IMR-90 (cell line): Measurements from ENCODE around the gene SERPINA3. TPM values are rescaled to one million over a fixed set of nuclear protein-coding genes. Genes with fewer than 3 reads are reported as not detected.

Experiments
- ATAC-seq: fragments of 200-7000 bp; cut with Tn5 transposase; 2 replicates; pipeline ENCODE4 v1.9.1; 2020; ENCODE audit warnings: low read depth, mild to moderate bottlenecking, moderate library complexity
- BruUV-seq: library from RNA; stranded (reverse); fragments of 400-500 nt; replicated peaks from 2 replicates; lab custom pipeline; 2021; lab: Mats Ljungman, UMichigan
- CTCF ChIA-PET: fragments of 300-600 bp; formaldehyde crosslinking; extraction: SDS; loops from one replicate; lab custom pipeline; 2021; ENCODE audit warnings: antibody characterized with exemption; lab: Yijun Ruan, JAX
- POLR2A ChIA-PET: fragments of 300-600 bp; sonication (Branson Sonifier 250); formaldehyde crosslinking; loops from one replicate; lab custom pipeline; 2022; ENCODE audit warnings: antibody characterized with exemption; ENCODE audit not compliant: unreplicated experiment; lab: Charles Lee
- DNase-seq: peaks from one replicate; pipeline ENCODE4 v3.0.0; 2013
- H2AFZ ChIP-seq: replicated peaks from 2 replicates; pipeline ENCODE3; 2013; ENCODE audit warnings: low read length, mild to moderate bottlenecking; ENCODE audit not compliant: poor library complexity
- H2AK5ac ChIP-seq: 2 replicates; pipeline ENCODE4 v1.6.1; 2013; ENCODE audit warnings: low read depth, low read length, inconsistent platforms
- H2AK9ac ChIP-seq: replicated peaks from 2 replicates; pipeline ENCODE3; 2013; ENCODE audit warnings: mild to moderate bottlenecking, low read depth, low read length, moderate library complexity; ENCODE audit not compliant: poor library complexity
- H2BK120ac ChIP-seq: 2 replicates; pipeline ENCODE4 v1.6.1; 2013; ENCODE audit warnings: low read depth, low read length, inconsistent platforms
- H2BK15ac ChIP-seq: 3 replicates; pipeline ENCODE4 v1.6.1; 2013; ENCODE audit warnings: low read depth, low read length, inconsistent platforms
- H2BK20ac ChIP-seq: 2 replicates; pipeline ENCODE4 v1.6.1; 2013; ENCODE audit warnings: low read depth, mild to moderate bottlenecking, inconsistent platforms, low read length, moderate library complexity
- H2BK5ac ChIP-seq: 2 replicates; pipeline ENCODE4 v1.6.1; 2013; ENCODE audit warnings: mild to moderate bottlenecking, low read depth, low read length, inconsistent platforms; ENCODE audit not compliant: poor library complexity, severe bottlenecking
- H3K14ac ChIP-seq: replicated peaks from 2 replicates; pipeline ENCODE4 v1.6.1; 2013; ENCODE audit warnings: low read depth, low read length, inconsistent platforms
- H3K18ac ChIP-seq: 2 replicates; pipeline ENCODE4 v1.6.1; 2013; ENCODE audit warnings: low read depth, low read length, control low read depth
- H3K23ac ChIP-seq: 2 replicates; pipeline ENCODE4 v1.6.1; 2013; ENCODE audit warnings: low read depth, low read length, inconsistent platforms
- H3K27ac ChIP-seq: 2 replicates; pipeline ENCODE4 v1.5.1; 2013; ENCODE audit warnings: mild to moderate bottlenecking, control low read depth, low read length; ENCODE audit not compliant: insufficient read depth
- H3K27me3 ChIP-seq: 2 replicates; pipeline ENCODE4 v1.6.1; 2013; ENCODE audit warnings: low read length; ENCODE audit not compliant: control insufficient read depth, insufficient read depth
- H3K36me3 ChIP-seq: 2 replicates; pipeline ENCODE4 v1.6.1; 2013; ENCODE audit warnings: low read length, mixed read lengths; ENCODE audit not compliant: control insufficient read depth, insufficient read depth
- H3K4ac ChIP-seq: 2 replicates; pipeline ENCODE4 v1.6.1; 2013; ENCODE audit warnings: low read depth, low read length, inconsistent platforms
- H3K4me1 ChIP-seq: 2 replicates; pipeline ENCODE4 v1.6.1; 2013; ENCODE audit warnings: low read length, mixed read lengths; ENCODE audit not compliant: control insufficient read depth, insufficient read depth
- H3K4me2 ChIP-seq: 2 replicates; pipeline ENCODE4 v1.6.1; 2013; ENCODE audit warnings: low read depth, mild to moderate bottlenecking, control low read depth, low read length, moderate library complexity
- H3K4me3 ChIP-seq: 2 replicates; pipeline ENCODE4 v1.5.1; 2013; ENCODE audit warnings: low read depth, mild to moderate bottlenecking, control low read depth, low read length, moderate library complexity; ENCODE audit not compliant: insufficient read depth
- H3K56ac ChIP-seq: 2 replicates; pipeline ENCODE4 v1.6.1; 2013; ENCODE audit warnings: low read length, inconsistent platforms; ENCODE audit not compliant: insufficient read depth; ENCODE audit errors: extremely low read depth
- H3K79me1 ChIP-seq, 2 experiments: 2 replicates each; pipeline ENCODE4 v1.6.1; 2013; ENCODE audit warnings: low read length in 2 of 2, inconsistent platforms in 1 of 2, low read depth in 1 of 2
- H3K9ac ChIP-seq: 2 replicates; pipeline ENCODE4 v1.6.1; 2013; ENCODE audit warnings: low read depth, low read length, control low read depth
- H3K9me1 ChIP-seq: 2 replicates; pipeline ENCODE4 v1.6.1; 2013; ENCODE audit warnings: low read length, inconsistent platforms; ENCODE audit not compliant: insufficient read depth
- H3K9me3 ChIP-seq: 2 replicates; pipeline ENCODE4 v1.6.1; 2013; ENCODE audit warnings: low read length; ENCODE audit not compliant: control insufficient read depth, insufficient read depth
- H4K20me1 ChIP-seq: 2 replicates; pipeline ENCODE4 v1.6.1; 2013; ENCODE audit warnings: low read length, inconsistent platforms; ENCODE audit not compliant: insufficient read depth
- H4K5ac ChIP-seq: 2 replicates; pipeline ENCODE4 v1.6.1; 2013; ENCODE audit warnings: mild to moderate bottlenecking, low read depth, low read length, control low read depth
- H4K8ac ChIP-seq, 2 experiments: 2 replicates each; pipeline ENCODE4 v1.6.1; 2013; ENCODE audit warnings: low read depth in 2 of 2, low read length in 2 of 2, control low read depth in 1 of 2, inconsistent platforms in 1 of 2
- H4K91ac ChIP-seq: 2 replicates; pipeline ENCODE4 v1.6.1; 2013; ENCODE audit warnings: low read depth, low read length, inconsistent platforms; ENCODE audit not compliant: insufficient read depth
- CEBPB ChIP-seq: IDR thresholded peaks from 2 replicates; pipeline ENCODE4 v1.6.1; 2012; ENCODE audit warnings: low read depth, low read length, improper control_type of control experiment
- CHD1 ChIP-seq: IDR thresholded peaks from 2 replicates; pipeline ENCODE4 v1.6.1; 2012; ENCODE audit warnings: low read depth, low read length, improper control_type of control experiment
- CTCF ChIP-seq: conservative IDR thresholded peaks from 2 replicates; pipeline ENCODE4 v1.5.1; 2012; ENCODE audit warnings: mild to moderate bottlenecking, low read depth, low read length, improper control_type of control experiment
- FOS ChIP-seq: fragments of 150-350 bp; IDR thresholded peaks from 2 replicates; pipeline ENCODE4 v1.6.1; 2016; ENCODE audit warnings: low read depth, low read length
- MAFK ChIP-seq: IDR thresholded peaks from 2 replicates; pipeline ENCODE4 v1.6.1; 2012; ENCODE audit warnings: low read depth, low read length, improper control_type of control experiment
- MXI1 ChIP-seq: IDR thresholded peaks from 2 replicates; pipeline ENCODE4 v1.6.1; 2012; ENCODE audit warnings: low read depth, mild to moderate bottlenecking, low read length, moderate library complexity, borderline replicate concordance
- RCOR1 ChIP-seq: IDR thresholded peaks from 2 replicates; pipeline ENCODE4 v1.6.1; 2012; ENCODE audit warnings: mild to moderate bottlenecking, low read length, improper control_type of control experiment; ENCODE audit not compliant: insufficient replicate concordance
- RFX5 ChIP-seq: IDR thresholded peaks from 2 replicates; pipeline ENCODE4 v1.8.0; 2012; ENCODE audit warnings: low read depth, mild to moderate bottlenecking, low read length, moderate library complexity
- SMC3 ChIP-seq: fragments of 150-350 bp; IDR thresholded peaks from 2 replicates; pipeline ENCODE4 v1.6.1; 2016; ENCODE audit warnings: low read depth, mild to moderate bottlenecking, antibody characterized with exemption, low read length, moderate library complexity
- WGBS, 2 experiments: methylation state at CpG; one replicate each; pipeline versions ENCODE4 v1.1.5 to v1.1.7; 2013; ENCODE audit warnings: missing lambda C conversion rate in 2 of 2; ENCODE audit not compliant: insufficient read length in 1 of 2; ENCODE audit errors: extremely low coverage in 2 of 2; 5-methylcytosine and 5-hydroxymethylcytosine counted together
- dilution Hi-C: fragments of 300-500 bp; cut with HindIII; formaldehyde crosslinking; loops from one replicate; pipeline ENCODE4 v1.14.3; 2018; ENCODE audit warnings: low sequenced_read_pairs; ENCODE audit not compliant: unreplicated experiment
- in situ Hi-C: fragments of 300-500 bp; cut with MboI; formaldehyde crosslinking; loops from 3 replicates; pipeline ENCODE4 v1.14.3; 2019; ENCODE audit warnings: low sequenced_read_pairs, inconsistent platforms, mixed read lengths
- intact Hi-C: fragments of 100-400 bp; cut with micrococcal nuclease; formaldehyde crosslinking; loops from 2 replicates; pipeline ENCODE4 v1.10.0; 2022
- polyA plus RNA-seq, 3 experiments: library from polyadenylated mRNA; depleted of rRNA; stranded (reverse); fragments of >200 nt; gene quantifications; 2 replicates each; pipeline ENCODE4 v1.2.3, GENCODE V29; 2012; ENCODE audit warnings: low replicate concordance in 1 of 3
- total RNA-seq: library from RNA; depleted of rRNA; stranded (reverse); fragments of >200 nt; gene quantifications from 2 replicates; pipeline ENCODE4 v1.2.3, GENCODE V29; 2012
- TF ChIP-seq, protein P1 (sequence below): fragments of 150-350 bp; IDR thresholded peaks from 2 replicates; pipeline ENCODE4 v1.6.1; 2017; ENCODE audit warnings: mild to moderate bottlenecking, antibody characterized with exemption, low read length, low read depth

The SERPINA3 gene
- total and polyA plus RNA-seq, 2 of the 4 experiments (the other 2 are of a cell fraction), result 0.36 to 0.48 TPM

DNA sequence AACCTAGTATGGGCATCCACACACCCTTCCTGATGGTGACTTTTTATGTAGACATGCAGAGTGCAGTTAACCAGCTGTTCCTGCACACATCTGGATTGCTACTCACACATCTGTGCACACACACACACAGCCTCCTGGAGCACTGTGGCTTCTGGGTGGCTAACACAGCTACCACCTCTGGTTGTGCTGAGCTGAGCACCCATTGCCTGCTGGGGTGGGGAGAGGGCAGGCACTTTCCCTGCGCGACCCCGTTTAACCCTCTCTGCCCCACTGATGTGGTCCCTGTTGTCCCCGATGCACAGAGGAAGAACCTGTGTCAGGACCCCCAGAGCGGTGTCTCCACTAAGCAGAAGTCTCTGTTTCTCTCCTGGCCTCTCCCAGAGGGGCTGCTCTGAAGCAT is 14.4 kb upstream of the SERPINA3 start:
- no CpG with 5 or more reads among the region's 5 CpGs for WGBS, 2 experiments
- Histone ChIP-seq H4K8ac (no peak overlapping the region), H3K9me3 (no peaks in the 10 kb centered on the region), H2BK5ac (no peak overlapping the region), H4K20me1 (no peaks in the 10 kb centered on the region), H3K23ac (no peak overlapping the region), H2AK9ac (peak overlapping the region; percentile 84), H4K91ac (no peak overlapping the region), H3K9ac (no peak overlapping the region), H2AK5ac (no peak overlapping the region), H3K36me3 (no peaks in the 10 kb centered on the region), H3K9me1 (peaks cover 7% of the 10 kb centered on the region; the same call in 1 of the 2 replicates), H3K4me2 (no peak overlapping the region), H3K18ac (no peak overlapping the region), H2BK120ac (no peak overlapping the region), H2BK20ac (no peak overlapping the region), H3K79me1 (no peaks in the 10 kb centered on the region), H3K27me3 (no peaks in the 10 kb centered on the region; the same call in 1 of the 2 replicates), H3K14ac (no peak overlapping the region), H3K4me3 (no peak overlapping the region), H2BK15ac (no peak overlapping the region), H2AFZ (no peak overlapping the region), H3K4me1 (peaks cover 20% of the 10 kb centered on the region), H4K5ac (no peak overlapping the region), H3K4ac (no peak overlapping the region), H3K27ac (no peak overlapping the region), H3K56ac (no peak overlapping the region)
- intact Hi-C loops (no loop called here), in situ Hi-C loops (no loop called here), dilution Hi-C loops (no loop called here)
- ATAC-seq, result no peak
- ChIA-PET CTCF (interaction anchor here (0.8 to 0.9 kb wide), 2 partner anchors 92 to 266 kb away, joined by 3 read pairs; no protein-coding TSS in a partner anchor), POLR2A (no interaction called here)
- no peak for TF ChIP-seq MAFK
- TF ChIP-seq FOS, result no peak
- no peak for TF ChIP-seq MXI1
- no peak for TF ChIP-seq CEBPB
- no peak for TF ChIP-seq SMC3
- no peak for TF ChIP-seq RCOR1
- no peak for TF ChIP-seq CTCF
- TF ChIP-seq RFX5, result no peak
- TF ChIP-seq, protein P1, sequence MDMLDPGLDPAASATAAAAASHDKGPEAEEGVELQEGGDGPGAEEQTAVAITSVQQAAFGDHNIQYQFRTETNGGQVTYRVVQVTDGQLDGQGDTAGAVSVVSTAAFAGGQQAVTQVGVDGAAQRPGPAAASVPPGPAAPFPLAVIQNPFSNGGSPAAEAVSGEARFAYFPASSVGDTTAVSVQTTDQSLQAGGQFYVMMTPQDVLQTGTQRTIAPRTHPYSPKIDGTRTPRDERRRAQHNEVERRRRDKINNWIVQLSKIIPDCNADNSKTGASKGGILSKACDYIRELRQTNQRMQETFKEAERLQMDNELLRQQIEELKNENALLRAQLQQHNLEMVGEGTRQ, result no peak
- TF ChIP-seq CHD1, result no peak
- no peak for DNase-seq
- BruUV-seq, result no TSS peak
